ENCODE data around the gene TIMM17A.

TIMM17A gene

GRCh38 chr1:201983380-201983805, 28.1 kb downstream of the TIMM17A start:
- no peak for DNase-seq (ENCODE audit: low read depth)

GRCh38 chr1:201984446-201984845, 29.1 kb downstream of the TIMM17A start:
- no peak for DNase-seq (ENCODE audit: low read depth)

DNA sequence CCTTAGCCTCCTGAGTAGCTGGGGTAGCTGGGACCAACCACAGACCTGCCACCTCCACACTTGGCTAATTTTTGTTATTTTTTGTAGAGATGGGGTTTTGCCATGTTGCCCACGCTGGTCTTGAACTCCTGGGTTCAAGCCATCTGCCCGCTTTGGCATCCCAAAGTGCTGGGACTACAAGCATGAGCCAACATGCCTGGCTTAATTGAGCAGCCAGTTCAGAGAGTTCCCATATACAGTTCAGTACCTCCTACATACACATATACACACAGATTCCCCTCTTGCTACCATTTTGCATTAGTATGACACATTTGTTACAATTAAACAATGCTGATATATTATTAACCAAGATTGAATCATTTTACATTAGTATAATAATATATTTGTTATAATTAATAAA, 30.1 kb downstream of the TIMM17A start:
- no peak for DNase-seq (ENCODE audit: low read depth)

DNA sequence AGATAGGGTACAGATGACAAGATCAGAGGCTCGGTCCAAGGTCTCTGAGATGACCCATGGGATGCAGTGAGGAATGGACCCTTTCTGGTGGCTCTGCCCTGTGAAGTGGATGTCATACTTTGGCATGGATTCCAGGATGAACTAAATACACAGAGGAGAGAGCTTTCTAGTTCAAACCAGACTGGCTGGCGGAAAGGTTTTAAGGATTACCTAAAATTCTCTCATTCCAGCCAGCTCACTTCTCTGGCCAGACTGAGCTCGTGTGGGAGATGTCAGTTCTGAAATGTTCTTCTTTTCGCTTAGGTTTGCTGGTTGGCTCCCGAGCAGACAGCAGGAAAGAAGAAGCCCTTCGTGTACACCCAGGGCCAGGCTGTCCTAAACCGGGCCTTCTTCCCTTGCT, 33.3 kb downstream of the TIMM17A start:
- no peak for DNase-seq (ENCODE audit: low read depth)

DNA sequence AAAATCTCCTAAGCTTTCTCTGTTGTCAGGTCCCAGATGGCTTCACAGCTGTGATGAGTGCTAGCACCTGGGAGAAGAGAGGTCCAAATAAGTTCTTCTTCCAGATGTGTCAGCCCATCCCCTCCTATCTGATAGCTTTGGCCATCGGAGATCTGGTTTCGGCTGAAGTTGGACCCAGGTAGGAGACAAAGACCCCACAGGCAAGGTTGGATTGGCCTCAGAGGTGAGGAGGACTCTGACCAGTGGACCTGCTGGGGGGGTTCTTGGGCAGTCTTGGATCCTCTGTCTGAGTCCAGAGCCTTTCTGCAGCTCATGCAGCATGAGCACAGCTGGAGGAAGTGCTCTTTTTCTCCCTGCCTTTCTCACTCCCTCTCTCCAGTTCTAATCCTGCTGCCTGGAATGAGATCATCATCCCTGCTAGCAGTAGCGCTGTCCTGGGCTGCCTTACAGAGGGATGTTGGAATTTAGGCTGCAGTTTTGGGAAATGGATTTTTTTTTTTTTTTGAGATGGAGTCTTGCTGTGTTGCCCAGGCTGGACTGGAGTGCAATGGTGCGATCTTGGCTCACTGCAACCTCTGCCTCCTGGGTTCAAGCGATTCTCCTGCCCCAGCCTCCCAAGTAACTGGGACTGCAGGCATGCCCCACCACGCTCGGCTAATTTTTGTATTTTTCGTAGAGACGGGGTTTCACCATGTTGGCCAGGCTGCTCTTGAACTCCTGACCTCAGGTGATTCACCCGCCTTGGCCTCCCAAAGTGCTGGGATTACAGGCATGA, 34.2 kb downstream of the TIMM17A start:
- no peak for DNase-seq (ENCODE audit: low read depth)

DNA sequence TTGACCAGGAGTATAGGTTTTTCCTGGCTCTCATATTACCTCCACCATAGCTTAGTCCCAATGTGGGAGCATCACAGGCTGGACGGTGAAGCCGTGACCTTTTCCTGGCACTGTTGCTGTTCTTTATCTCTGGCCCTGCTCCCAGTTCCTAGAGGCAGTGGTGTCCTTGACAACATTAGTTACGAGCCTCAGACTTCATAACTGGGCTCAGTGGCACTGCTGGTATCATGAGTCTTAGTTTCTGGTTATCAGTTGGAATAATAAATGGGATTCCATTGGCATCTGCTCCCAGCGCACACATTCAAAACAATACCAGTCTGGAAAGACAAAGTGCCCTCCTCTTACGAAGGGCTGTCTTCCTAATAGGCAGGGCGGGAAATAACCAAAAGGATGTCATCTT, 35.1 kb downstream of the TIMM17A start:
- no peak for DNase-seq (ENCODE audit: low read depth)

GRCh38 chr1:201999625-202000238, 44.4 kb downstream of the TIMM17A start:
- DNase-seq (ENCODE audit: low read depth) = no peak

DNA sequence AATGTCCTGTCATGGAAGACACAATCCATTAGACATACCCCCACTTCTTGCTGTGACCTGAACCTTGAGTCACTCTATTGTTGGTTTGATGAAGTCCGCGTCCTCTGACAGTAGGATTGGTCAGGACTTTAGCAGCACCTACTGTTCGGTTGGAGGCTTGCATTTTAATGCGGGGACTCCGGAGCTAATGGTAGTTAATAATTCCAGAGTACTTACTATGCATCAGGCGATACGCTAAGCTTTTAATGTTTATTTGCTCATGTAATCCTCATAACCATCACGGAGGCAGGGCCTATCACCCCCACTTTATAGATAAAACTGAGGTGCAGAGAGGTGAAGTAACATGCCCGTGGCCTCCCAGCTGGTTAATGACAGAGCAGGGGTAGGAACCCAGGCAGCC, 47.2 kb downstream of the TIMM17A start:
- DNase-seq (ENCODE audit: low read depth) = no peak

GRCh38 chr1:202004711-202005110, 49.4 kb downstream of the TIMM17A start:
- no peak for DNase-seq (ENCODE audit: low read depth)

- DNase-seq (ENCODE audit: low read depth) = no peak
These were observed 50.7 kb downstream of the TIMM17A start for GRCh38 chr1:202005958-202006357.

GRCh38 chr1:202007304-202007703, 52.0 kb downstream of the TIMM17A start:
- no peak for DNase-seq (ENCODE audit: low read depth)

DNA sequence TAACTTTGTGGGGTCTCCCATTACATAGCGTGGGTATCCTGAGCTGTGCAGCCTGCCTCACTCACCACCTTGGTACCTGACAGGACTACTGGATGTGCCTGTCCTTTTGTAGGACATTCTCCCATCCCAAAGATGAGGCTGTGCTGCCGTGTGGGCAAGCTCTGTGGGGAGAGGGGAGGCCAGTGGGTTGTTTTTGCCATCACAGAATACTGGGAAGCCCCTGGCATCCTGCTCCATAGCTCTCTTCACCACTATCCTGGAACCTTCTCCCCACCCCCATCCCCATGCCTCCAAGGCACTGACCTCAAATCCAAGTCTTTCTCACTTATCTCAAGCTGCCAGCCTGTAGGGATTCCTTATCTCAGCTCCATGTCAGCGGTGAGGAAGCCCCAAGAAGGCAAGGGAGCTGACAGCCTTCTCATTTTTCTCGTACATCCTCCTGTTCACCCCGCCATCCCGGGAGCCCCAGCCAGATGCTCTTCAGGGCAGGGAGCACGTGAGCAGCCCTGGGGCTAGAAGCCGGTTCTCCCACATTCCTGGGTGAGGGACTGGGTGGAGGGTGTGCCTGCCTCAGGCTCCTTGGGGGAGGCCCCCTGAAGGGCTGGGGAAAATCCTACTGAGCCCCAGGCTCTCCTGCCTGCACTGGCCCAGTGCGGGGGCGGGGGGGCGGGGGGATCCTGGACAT, 52.6 kb downstream of the TIMM17A start:
- DNase-seq (ENCODE audit: low read depth) = no peak

DNA sequence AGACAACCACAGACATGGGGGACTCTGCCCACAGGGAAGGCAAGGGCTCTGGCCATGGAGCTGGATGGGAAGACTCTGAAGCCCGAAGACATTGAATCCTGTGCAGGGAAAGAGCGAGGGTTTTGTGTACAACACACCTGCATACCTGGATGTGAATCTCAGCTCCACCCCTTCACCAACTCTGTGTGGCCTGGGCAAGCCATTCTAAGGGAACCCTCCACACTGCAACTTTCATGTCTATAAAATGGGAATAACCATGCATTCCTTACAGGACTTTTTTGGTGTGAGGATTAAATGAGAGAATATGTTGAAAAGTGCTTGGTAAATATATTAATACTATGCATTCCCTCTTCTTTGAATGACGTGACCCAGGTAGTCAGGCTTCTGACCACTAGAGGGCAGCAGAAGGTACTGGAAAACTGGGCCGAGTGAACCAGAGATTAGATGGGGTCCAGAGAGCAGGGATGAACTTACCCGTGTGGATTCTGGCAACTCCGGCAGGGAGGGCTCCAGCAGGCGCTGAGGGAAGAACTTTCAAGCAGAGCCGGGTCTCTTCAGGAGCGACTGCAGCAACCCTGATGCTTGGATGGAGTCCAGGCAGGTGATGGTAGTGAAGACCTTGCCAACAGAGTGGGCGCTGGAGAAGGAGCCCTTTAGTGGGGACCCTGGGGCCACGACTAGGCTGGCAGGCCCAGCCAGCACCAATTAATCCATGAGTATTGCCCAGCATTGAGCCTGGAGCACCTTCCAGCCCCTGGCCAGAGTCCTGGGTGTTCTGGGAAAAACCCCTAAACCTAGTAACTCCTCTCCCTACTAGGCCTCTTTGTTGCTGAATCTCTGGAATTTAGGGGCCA, 54.2 kb downstream of the TIMM17A start:
- peak; percentile 28 for DNase-seq (ENCODE audit: low read depth)

- DNase-seq (ENCODE audit: low read depth) = no peak
These were observed 55.1 kb downstream of the TIMM17A start, which contains the start of gene ELF3 for GRCh38 chr1:202010180-202011015. Gene ELF3, plus strand, starts transcription at chr1:202010587. Its CDS starts 550 bp downstream, at chr1:202011137.

DNA sequence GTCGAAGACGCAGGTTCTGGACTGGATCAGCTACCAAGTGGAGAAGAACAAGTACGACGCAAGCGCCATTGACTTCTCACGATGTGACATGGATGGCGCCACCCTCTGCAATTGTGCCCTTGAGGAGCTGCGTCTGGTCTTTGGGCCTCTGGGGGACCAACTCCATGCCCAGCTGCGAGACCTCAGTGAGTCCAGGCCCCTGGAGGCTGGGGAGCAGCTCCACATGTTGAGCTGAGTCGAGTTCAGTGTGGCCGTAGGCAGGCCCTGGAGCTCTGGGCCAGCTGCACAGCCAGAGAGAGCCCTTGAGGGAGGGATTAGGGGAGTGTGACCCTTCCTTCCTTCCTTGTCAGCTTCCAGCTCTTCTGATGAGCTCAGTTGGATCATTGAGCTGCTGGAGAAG, 56.7 kb downstream of the TIMM17A start:
- no peak for DNase-seq (ENCODE audit: low read depth)

- no peak for DNase-seq (ENCODE audit: low read depth)
These were observed 57.5 kb downstream of the TIMM17A start for GRCh38 chr1:202012544-202013478.

DNA sequence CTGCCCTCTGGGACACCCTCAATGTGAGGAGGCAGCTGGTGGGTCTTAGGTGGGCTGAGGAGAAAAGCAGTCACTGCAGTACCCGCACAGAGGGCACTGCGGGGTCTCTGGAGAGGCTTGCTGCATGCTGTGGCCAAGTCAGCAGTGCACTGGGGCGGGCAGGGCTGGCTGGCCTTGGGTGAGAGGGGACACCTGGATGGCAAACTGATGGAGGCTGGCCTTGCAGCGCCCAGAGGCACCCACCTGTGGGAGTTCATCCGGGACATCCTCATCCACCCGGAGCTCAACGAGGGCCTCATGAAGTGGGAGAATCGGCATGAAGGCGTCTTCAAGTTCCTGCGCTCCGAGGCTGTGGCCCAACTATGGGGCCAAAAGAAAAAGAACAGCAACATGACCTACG, 58.3 kb downstream of the TIMM17A start:
- no peak for DNase-seq (ENCODE audit: low read depth)

DNA sequence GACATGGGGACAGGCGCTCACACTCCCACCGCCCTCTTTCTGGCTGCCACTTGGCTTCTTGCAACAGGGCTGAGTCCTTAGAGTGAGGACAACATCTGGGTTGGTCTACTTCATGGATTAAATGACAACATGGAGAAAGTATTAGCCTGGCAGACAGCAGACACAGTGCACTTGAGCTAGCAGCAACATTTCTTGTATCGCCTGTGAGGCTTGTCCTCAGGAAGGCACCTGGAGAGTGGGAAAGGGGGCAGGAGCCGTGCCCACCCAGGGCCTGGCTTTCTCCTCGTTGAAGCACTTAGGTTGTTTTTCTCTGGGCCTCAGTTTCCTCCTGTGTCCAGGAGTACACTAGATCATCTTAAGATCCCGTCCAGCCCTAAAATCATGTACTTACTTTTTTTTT, 58.8 kb downstream of the TIMM17A start:
- no peak for DNase-seq (ENCODE audit: low read depth)

- no peak for DNase-seq (ENCODE audit: low read depth)
These were observed 59.8 kb downstream of the TIMM17A start for GRCh38 chr1:202014915-202015661.

GRCh38 chr1:202015662-202015937, 60.3 kb downstream of the TIMM17A start:
- no peak for DNase-seq (ENCODE audit: low read depth)
